Uterus (tissue), 4 donors: Measurements from ENCODE around the gene PRR15. TPM values are rescaled to one million over a fixed set of nuclear protein-coding genes. Genes with fewer than 3 reads are reported as not detected.

Experiments
- DNase-seq, 2 donors: peaks; one replicate each; pipeline ENCODE4 v3.0.0-alpha.2; 2019 to 2020
- H3K27ac ChIP-seq, 2 donors: fragments of 200-600 bp; sonication (generic); 1 replicate in 1 of 2; 2 replicates in 1 of 2; pipeline ENCODE4 v1.5.1; 2016 to 2018
- H3K27me3 ChIP-seq, 2 donors: fragments of 200-600 bp; sonication (generic); one replicate each; pipeline ENCODE4 v1.5.1; 2018 to 2019; ENCODE audit warnings: control low read depth in 1 of 2
- H3K36me3 ChIP-seq, 2 donors: fragments of 200-600 bp; sonication (generic); one replicate each; pipeline ENCODE4 v1.5.1; 2019; ENCODE audit warnings: control low read depth in 1 of 2
- H3K4me1 ChIP-seq, 2 donors: fragments of 200-600 bp; sonication (generic); one replicate each; pipeline ENCODE4 v1.5.1; 2018 to 2019; ENCODE audit warnings: control low read depth in 1 of 2
- H3K4me3 ChIP-seq, 2 donors: fragments of 200-600 bp; sonication (generic); 1 replicate in 1 of 2; 2 replicates in 1 of 2; pipeline ENCODE4 v1.5.1; 2018 to 2019; ENCODE audit warnings: mild to moderate bottlenecking in 1 of 2
- H3K9me3 ChIP-seq, 2 donors: fragments of 200-600 bp; sonication (generic); one replicate each; pipeline ENCODE4 v1.5.1; 2019; ENCODE audit warnings: control low read depth in 1 of 2
- POLR2A ChIP-seq, 2 donors: fragments of 450-650 bp; IDR thresholded peaks; one replicate each; pipeline ENCODE4 v1.6.1; 2016; ENCODE audit warnings: antibody characterized with exemption in 2 of 2, mild to moderate bottlenecking in 1 of 2, moderate library complexity in 1 of 2
- intact Hi-C: fragments of 100-400 bp; cut with DNase I; formaldehyde crosslinking; loops from one replicate; pipeline ENCODE4 v1.15.1; 2023; ENCODE audit warnings: low total_unique reads
- total RNA-seq, 4 donors: library from RNA; depleted of rRNA in 3 of 4; stranded (reverse); fragments of >200 nt in 3 of 4; gene quantifications; one replicate each; pipeline versions ENCODE4 v1.1.0 to v1.2.4, GENCODE V29; 2014 to 2023
- TF ChIP-seq, protein P1 (sequence below), 4 experiments: fragments of 200-600 bp in 2 of 4; fragments of 450-650 bp in 2 of 4; sonication (generic) in 2 of 4; IDR thresholded peaks; one replicate each; pipeline ENCODE4 v1.5.1; 2016 to 2019; ENCODE audit warnings: antibody characterized with exemption in 4 of 4, mild to moderate bottlenecking in 2 of 4, moderate library complexity in 1 of 4
- donor health status: DM: yes; HTN: yes; CAD: no.

PRR15 gene
- total RNA-seq, 4 donors from 2014 or later = 1.8 to 2.3 TPM; not detected in 2

DNA sequence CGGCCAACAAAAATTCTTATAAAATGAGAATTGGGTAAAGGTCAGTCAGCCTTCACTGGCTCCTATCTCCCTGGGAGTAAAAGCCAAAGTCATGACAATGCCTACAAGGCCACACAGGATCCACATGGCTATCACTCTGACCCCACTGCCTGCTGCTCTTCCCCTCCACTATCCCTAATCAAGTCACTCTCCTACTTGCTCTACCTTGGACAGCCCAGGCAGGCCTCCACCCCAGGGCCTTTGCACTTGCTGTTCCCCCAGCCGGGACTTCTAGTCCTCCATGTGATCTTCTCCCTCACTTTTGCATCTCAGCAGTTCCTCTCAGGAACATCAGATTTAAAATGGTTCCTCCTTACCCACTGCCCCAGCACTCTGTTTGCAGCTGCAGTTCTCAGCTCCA, 50.6 kb downstream of the PRR15 start:
- Histone ChIP-seq H3K4me1 (no peaks in the 10 kb centered on the region), H3K27ac (no peak overlapping the region), H3K36me3 (no peaks in the 10 kb centered on the region), H3K9me3 (no peaks in the 10 kb centered on the region), H3K27me3 (no peaks in the 10 kb centered on the region), H3K4me3 (no peak overlapping the region)
- DNase-seq = no peak
- TF ChIP-seq, protein P1, sequence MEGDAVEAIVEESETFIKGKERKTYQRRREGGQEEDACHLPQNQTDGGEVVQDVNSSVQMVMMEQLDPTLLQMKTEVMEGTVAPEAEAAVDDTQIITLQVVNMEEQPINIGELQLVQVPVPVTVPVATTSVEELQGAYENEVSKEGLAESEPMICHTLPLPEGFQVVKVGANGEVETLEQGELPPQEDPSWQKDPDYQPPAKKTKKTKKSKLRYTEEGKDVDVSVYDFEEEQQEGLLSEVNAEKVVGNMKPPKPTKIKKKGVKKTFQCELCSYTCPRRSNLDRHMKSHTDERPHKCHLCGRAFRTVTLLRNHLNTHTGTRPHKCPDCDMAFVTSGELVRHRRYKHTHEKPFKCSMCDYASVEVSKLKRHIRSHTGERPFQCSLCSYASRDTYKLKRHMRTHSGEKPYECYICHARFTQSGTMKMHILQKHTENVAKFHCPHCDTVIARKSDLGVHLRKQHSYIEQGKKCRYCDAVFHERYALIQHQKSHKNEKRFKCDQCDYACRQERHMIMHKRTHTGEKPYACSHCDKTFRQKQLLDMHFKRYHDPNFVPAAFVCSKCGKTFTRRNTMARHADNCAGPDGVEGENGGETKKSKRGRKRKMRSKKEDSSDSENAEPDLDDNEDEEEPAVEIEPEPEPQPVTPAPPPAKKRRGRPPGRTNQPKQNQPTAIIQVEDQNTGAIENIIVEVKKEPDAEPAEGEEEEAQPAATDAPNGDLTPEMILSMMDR (IDR thresholded peaks at IDR 0.05) = no peak
- TF ChIP-seq POLR2A (IDR thresholded peaks at IDR 0.05) = no peak
- intact Hi-C loops = no loop called here

Other genes starting within 250 kb of the PRR15 start
- 1 to 10 TPM in 2 of 4 donors, under 1 TPM in 2; 0.35 to 5.4 (median 2.4) TPM for gene WIPF3, start 242.7 kb downstream of the PRR15 start, total RNA-seq